GM10248 (cell line): Measurements from ENCODE around the gene FBXW12.

ENCODE experiments used
- CTCF ChIA-PET: fragments of 300-600 bp; sonication (Branson Sonifier 250); formaldehyde crosslinking; extraction: SDS; loops from one replicate; lab custom pipeline; 2021; ENCODE audit warnings: antibody characterized with exemption; lab: Yijun Ruan, JAX
- POLR2A ChIA-PET: fragments of 350-650 bp; sonication (Branson Sonifier 250); formaldehyde crosslinking; extraction: SDS; loops from one replicate; lab custom pipeline; 2020; ENCODE audit warnings: antibody characterized with exemption; lab: Yijun Ruan, JAX
- DNase-seq: peaks from one replicate; pipeline ENCODE4 v3.0.0; 2012; ENCODE audit errors: extremely low spot score
- TF ChIP-seq, protein P1 (sequence below): IDR thresholded peaks from 2 replicates; pipeline ENCODE4 v1.5.1; 2012; ENCODE audit warnings: mild to moderate bottlenecking, low read depth; ENCODE audit errors: extremely low read depth, missing control alignments, control extremely low read depth

FBXW12 gene

DNA sequence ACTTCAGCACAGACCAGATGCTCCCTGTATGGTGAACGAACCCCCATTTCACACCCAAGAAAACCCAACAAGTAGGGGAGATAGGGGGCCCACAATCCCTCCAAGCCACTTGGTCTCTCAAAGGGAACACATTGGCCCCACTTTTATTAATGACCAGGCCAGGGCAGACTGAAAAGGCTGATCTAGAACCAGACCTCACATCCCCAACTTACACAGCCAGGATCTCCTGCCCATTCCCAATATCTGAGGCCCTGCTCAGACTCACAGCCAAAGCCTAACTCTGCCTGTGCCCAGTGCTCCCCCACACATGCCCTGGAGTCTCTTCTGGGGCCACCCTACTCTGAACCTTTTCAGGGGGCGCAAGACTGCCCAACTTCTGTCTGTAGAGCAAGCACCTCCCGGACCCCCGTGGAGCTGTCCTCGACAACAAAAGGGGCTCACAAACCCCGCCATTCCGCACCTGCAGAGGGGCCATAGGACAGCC, 56.1 kb downstream of the FBXW12 start:
- TF ChIP-seq, protein P1, sequence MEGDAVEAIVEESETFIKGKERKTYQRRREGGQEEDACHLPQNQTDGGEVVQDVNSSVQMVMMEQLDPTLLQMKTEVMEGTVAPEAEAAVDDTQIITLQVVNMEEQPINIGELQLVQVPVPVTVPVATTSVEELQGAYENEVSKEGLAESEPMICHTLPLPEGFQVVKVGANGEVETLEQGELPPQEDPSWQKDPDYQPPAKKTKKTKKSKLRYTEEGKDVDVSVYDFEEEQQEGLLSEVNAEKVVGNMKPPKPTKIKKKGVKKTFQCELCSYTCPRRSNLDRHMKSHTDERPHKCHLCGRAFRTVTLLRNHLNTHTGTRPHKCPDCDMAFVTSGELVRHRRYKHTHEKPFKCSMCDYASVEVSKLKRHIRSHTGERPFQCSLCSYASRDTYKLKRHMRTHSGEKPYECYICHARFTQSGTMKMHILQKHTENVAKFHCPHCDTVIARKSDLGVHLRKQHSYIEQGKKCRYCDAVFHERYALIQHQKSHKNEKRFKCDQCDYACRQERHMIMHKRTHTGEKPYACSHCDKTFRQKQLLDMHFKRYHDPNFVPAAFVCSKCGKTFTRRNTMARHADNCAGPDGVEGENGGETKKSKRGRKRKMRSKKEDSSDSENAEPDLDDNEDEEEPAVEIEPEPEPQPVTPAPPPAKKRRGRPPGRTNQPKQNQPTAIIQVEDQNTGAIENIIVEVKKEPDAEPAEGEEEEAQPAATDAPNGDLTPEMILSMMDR, result no peak
- CTCF ChIA-PET, result interaction anchor here (22.2 to 30.6 kb wide), 2 partner anchors 3 to 15 kb away, joined by 863 read pairs; partner anchors contain the start of genes CCDC51, PLXNB1 and TMA7
- POLR2A ChIA-PET, result no interaction called here
- no peak for DNase-seq

GRCh38 chr3:48428572-48429316, 56.7 kb downstream of the FBXW12 start:
- TF ChIP-seq, protein P1, result no peak
- CTCF ChIA-PET, result interaction anchor here (1.2 to 22.2 kb wide), 2 partner anchors 16 to 234 kb away, joined by 4 to 863 read pairs; no protein-coding TSS in a partner anchor
- POLR2A ChIA-PET, result no interaction called here
- DNase-seq, result no peak

DNA sequence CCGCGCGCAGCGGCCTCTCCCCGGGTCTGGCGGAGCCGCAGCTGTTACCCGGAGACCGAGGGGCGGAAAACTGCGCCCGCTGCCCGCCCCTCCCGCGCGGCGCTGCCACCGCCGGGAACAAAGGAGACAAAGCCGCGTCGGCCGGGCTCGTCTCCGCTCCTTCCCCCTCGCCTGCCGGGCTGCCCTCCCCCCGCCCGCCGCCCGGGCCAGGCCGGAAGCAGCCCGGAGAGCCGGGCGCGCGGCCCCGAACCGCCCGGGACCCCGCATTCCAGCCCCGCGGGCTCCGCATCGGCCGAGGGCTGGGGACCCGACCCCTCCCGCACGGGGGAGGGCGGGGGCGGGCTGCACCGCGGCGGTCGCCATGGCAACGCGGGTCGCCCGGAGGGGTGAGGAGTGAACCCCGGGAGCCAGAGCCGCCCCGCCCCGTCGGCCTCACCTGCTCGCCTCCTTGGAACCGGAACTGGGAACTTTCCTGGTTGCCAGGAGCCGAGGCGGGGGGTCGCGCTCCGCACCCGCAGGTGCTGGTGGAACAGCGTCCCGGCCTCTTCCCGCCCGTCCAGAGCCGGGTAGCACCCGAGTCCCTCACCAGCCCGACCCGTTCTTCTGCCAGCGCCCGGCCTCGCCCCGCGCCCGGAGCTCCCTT, 57.4 kb downstream of the FBXW12 start:
- TF ChIP-seq, protein P1, result no peak
- CTCF ChIA-PET, result interaction anchor here (1.2 to 22.2 kb wide), 2 partner anchors 16 to 235 kb away, joined by 4 to 863 read pairs; no protein-coding TSS in a partner anchor
- POLR2A ChIA-PET, result no interaction called here
- peak; percentile 78 for DNase-seq

DNA sequence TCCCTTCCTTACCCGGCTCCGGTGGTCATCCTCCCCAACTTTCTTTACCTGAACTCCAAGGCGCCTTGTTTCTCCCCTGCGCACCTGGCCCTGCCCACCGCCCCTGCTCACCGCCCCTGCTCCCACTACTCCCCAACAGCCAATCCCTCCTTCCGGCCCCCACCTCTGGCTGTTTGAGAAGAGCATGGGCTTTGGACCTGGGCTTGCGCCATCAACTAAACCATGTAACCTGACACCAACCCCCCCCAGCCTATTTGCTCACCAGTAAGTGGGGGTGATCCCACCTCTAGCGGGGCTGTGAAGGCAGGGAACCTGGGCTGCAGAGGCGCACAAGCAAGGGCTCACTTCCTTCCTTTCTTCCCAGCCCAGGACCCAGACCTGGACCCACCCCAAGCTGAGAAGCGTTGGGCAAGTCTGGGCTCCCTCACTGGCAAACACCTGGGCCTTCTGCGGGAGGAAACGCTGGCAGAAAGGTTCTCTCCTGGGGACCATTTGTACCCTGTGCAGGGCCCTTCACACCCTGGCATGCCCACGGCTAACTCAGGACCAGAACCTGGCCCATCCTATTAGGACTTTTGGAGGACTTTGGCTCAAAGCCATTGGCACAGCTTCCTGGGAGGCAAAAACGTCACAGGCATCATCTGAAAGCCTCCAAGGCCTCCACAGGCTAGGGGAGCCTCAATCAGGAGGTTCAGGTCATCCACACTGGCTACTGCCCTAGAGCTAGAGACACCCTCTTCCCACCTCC, 58.1 kb downstream of the FBXW12 start, which contains the start of gene PLXNB1:
Gene PLXNB1, minus strand, starts transcription at position 127 of the 748 bp plus-strand sequence. CDS start 5,475 bp downstream, outside the sequence.
- TF ChIP-seq, protein P1, result no peak
- CTCF ChIA-PET, result interaction anchor here (0.9 to 22.2 kb wide), 5 partner anchors 10 to 236 kb away, joined by 3 to 863 read pairs (median 4); partner anchors contain the start of genes CCDC51 and TMA7
- DNase-seq, result no peak
- POLR2A ChIA-PET, result no interaction called here

DNA sequence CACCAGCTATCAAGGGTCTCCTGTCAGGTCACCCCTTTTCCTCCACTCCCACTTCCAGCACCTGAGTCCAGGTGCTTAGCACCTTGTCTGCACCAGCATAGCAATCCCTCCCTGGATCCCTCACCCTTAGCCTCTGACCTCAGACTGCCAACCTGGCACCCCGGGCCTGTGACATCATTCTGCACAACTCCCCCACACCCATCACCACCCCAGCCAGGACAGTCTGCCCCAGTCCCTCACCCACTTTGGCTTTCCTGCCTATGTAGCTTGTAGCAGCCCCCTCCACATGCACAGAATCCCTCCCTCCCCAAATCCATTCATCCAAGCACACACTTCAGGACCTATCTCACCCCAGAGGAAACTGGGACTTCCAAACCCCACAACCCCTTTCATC, 58.7 kb downstream of the FBXW12 start:
- ChIA-PET CTCF (interaction anchor here (0.9 to 22.2 kb wide), 5 partner anchors 9 to 236 kb away, joined by 3 to 863 read pairs (median 4); partner anchors contain the start of genes CCDC51 and TMA7), POLR2A (no interaction called here)
- DNase-seq, result no peak
- TF ChIP-seq, protein P1, result no peak
